ENCODE measurements around the gene POU3F2.

Gene POU3F2

DNA sequence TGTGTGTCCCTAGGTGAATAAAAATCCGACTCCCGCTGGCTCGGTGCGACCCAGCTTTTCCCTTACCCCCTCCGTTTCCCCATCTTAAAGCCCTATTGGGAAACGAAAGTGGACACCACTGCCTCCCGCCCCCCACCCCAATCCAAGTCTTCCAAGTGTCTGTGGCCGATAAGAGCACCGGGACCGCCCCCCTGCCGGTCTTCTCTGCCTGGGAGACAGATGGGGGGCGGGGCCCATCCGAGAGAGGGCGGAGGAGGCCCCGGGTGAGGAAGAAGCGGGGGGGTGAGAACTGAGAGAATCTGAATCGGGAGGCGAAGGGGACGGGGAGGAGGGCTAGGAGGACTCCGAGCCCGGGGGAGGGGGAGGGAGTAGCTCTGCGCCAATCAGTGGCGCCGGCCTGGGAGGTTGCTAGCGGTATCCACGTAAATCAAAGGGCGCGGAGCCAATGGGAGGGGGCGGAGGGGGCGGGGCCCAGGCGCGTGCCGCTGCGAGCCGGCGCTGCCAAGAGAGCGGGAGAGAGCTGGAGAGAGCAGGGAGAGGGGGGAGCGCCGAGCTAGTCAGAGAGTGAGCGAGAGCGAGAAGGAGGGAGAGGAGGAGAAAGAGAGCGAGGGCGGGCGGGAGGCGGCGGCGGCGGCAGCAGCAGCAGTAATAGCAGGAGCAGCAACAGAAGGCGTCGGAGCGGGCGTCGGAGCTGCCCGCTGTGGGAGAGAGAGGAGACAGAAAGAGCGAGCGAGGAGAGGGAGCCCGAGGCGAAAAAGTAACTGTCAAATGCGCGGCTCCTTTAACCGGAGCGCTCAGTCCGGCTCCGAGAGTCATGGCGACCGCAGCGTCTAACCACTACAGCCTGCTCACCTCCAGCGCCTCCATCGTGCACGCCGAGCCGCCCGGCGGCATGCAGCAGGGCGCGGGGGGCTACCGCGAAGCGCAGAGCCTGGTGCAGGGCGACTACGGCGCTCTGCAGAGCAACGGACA, at the start of gene POU3F2:
Gene POU3F2 (plus strand): TSS at position 515 of the 972 bp plus-strand sequence. CDS start 300 bp downstream, at position 815.
- no peak within 1 kb of the TSS; the same call in 1 of the 2 replicates for H3K27ac ChIP-seq
- TF ChIP-seq ZFX (IDR thresholded peaks at IDR 0.05) (no peak), CTCF (conservative IDR thresholded peaks at IDR 0.05) (no peak)

DNA sequence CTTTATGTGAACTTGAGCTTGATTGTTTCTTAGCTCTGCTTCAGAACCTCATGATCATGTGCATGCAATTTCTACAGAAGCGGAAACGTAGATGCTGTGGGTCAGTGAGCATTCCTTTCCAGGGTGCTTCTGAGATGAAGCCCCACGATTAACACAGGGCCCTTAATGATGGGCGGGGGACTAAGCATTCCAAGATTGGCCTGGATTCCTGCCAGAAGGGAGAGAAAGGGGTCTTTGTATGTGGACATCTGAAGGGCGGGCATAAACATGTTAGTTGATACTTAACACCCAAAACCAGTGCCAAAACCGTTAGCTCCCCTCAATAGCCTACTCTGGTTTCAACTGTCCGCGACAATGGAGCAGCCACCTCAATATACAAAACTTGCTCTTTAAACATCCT, 46.9 kb upstream of the POU3F2 start:
- TF ChIP-seq CTCF (conservative IDR thresholded peaks at IDR 0.05) (no peak), ZFX (IDR thresholded peaks at IDR 0.05) (no peak)

GRCh38 chr6:98787961-98788360, 46.4 kb upstream of the POU3F2 start:
- no peak for TF ChIP-seq ZFX (IDR thresholded peaks at IDR 0.05)
- TF ChIP-seq CTCF (conservative IDR thresholded peaks at IDR 0.05): no peak
- no peak overlapping the region for H3K27ac ChIP-seq

More for the DNA sequence above, 46.9 kb upstream of the POU3F2 start:
- H3K27ac ChIP-seq: no peak overlapping the region

DNA sequence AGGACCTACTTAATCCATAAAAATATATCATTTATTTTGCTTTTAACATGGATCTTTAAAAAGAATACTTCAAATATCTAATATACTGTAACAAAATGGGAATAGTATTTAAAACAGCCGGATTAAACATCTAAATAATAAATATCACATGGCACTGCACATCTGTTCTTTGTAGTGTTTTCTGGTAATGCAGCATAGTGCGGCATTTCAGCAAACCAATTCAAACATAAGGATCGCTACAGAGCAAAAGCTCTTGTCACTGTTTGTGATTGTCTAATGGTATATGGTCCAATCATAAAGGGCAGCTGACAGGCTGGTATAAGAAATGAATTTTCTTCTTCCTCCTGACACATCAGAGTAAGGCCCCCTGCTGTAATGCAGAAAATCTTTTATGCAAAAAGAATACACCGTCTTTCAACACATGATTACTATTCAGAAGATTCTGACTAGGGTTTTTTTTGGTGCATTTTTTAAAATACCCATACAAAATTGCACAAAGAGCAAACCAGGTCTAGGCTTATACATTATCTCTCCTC, 40.0 kb upstream of the POU3F2 start:
- H3K27ac ChIP-seq: no peak overlapping the region
- no peak for TF ChIP-seq ZFX (IDR thresholded peaks at IDR 0.05)
- TF ChIP-seq CTCF (conservative IDR thresholded peaks at IDR 0.05): no peak

GRCh38 chr6:98797217-98797994, 37.0 kb upstream of the POU3F2 start:
- no peak overlapping the region for H3K27ac ChIP-seq
- TF ChIP-seq ZFX (IDR thresholded peaks at IDR 0.05) (no peak), CTCF (conservative IDR thresholded peaks at IDR 0.05) (no peak)

DNA sequence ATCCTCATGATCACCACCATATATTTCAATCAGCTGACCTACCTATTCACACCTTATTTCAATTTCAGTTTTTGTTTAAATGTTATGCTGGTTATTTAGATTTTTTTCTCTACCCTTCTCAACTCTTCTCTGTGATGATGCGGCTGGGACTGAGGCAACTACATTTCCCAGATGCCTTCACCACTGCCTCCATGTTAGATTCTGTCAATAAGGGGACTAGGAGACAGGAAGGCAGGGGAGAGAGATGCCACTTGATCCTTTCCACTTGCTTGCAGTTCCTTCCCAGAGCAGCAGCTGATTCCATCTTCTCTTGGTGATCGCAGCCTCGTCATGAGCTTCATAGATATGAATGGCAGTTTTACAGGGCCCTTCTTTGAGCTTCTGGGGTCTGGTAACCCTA, 33.5 kb upstream of the POU3F2 start:
- no peak overlapping the region for H3K27ac ChIP-seq
- TF ChIP-seq ZFX (IDR thresholded peaks at IDR 0.05): no peak
- TF ChIP-seq CTCF (conservative IDR thresholded peaks at IDR 0.05): no peak
